ENCODE data around the gene GCSH.

- TF ChIP-seq CTCF (IDR thresholded peaks at IDR 0.05) (peak in 1 of 6 experiments; percentile 5), POLR2A (IDR thresholded peaks at IDR 0.05) (peak; percentile 86 to 91)
Measured at GRCh38 chr16:81077076-81077940, 18.9 kb downstream of the GCSH start, which contains the start of gene C16orf46.
